SK-N-SH treated with all-trans-retinoic acid at 6 μM for 48 hours (cell line): Measurements from ENCODE around the gene CEACAM21.

ENCODE experiments used
- ATAC-seq: fragments of 200-7000 bp; cut with Tn5 transposase; 3 replicates; pipeline ENCODE4 v1.9.1; 2020; ENCODE audit warnings: mild to moderate bottlenecking, moderate library complexity
- ARNTL ChIP-seq: fragments of 450-650 bp; formaldehyde crosslinking; IDR thresholded peaks from 2 replicates; pipeline ENCODE4 v1.5.0; 2020; ENCODE audit warnings: low read depth, mild to moderate bottlenecking, moderate library complexity, borderline replicate concordance
- BACH2 ChIP-seq: fragments of 250-450 bp; sonication (Bioruptor Pico); IDR thresholded peaks from 2 replicates; pipeline ENCODE4 v1.9.0; 2021; ENCODE audit warnings: mild to moderate bottlenecking, borderline replicate concordance
- CSDC2 ChIP-seq: fragments of 250-450 bp; sonication (Bioruptor Pico); IDR thresholded peaks from 2 replicates; pipeline ENCODE4 v1.5.0; 2020; ENCODE audit warnings: mild to moderate bottlenecking, moderate library complexity
- ESRRG ChIP-seq: fragments of 250-450 bp; sonication (Bioruptor Pico); IDR thresholded peaks from 2 replicates; pipeline ENCODE4 v1.6.1; 2021; ENCODE audit warnings: mild to moderate bottlenecking
- GLIS3 ChIP-seq: fragments of 250-450 bp; sonication (Bioruptor Pico); IDR thresholded peaks from 2 replicates; pipeline ENCODE4 v1.5.0; 2020; ENCODE audit warnings: mild to moderate bottlenecking, moderate library complexity
- ISL1 ChIP-seq: fragments of 250-450 bp; sonication (Bioruptor Pico); IDR thresholded peaks from 2 replicates; pipeline ENCODE4 v2.1.2; 2022; ENCODE audit warnings: mild to moderate bottlenecking, moderate library complexity
- OSR1 ChIP-seq: fragments of 250-450 bp; sonication (Bioruptor Pico); IDR thresholded peaks from 2 replicates; pipeline ENCODE4 v1.8.0; 2022; ENCODE audit warnings: moderate library complexity, mild to moderate bottlenecking, inconsistent platforms
- POU6F1 ChIP-seq: fragments of 250-450 bp; sonication (Bioruptor Pico); IDR thresholded peaks from 2 replicates; pipeline ENCODE4 v1.8.0; 2021; ENCODE audit warnings: low read depth, mild to moderate bottlenecking, moderate library complexity, borderline replicate concordance
- RARB ChIP-seq: fragments of 250-450 bp; sonication (Bioruptor Pico); IDR thresholded peaks from 2 replicates; pipeline ENCODE4 v1.8.0; 2021; ENCODE audit warnings: mild to moderate bottlenecking, moderate library complexity
- SNAI2 ChIP-seq: fragments of 250-450 bp; sonication (Bioruptor Pico); IDR thresholded peaks from 2 replicates; pipeline ENCODE4 v1.5.0; 2020; ENCODE audit warnings: mild to moderate bottlenecking, moderate library complexity
- TCF4 ChIP-seq: fragments of 250-450 bp; sonication (Bioruptor Pico); IDR thresholded peaks from 2 replicates; pipeline ENCODE4 v1.8.0; 2021; ENCODE audit warnings: mild to moderate bottlenecking, moderate library complexity, borderline replicate concordance
- TOX ChIP-seq: fragments of 250-450 bp; sonication (Bioruptor Pico); IDR thresholded peaks from 2 replicates; pipeline ENCODE4 v1.8.0; 2021; ENCODE audit warnings: mild to moderate bottlenecking, moderate library complexity, borderline replicate concordance
- TSHZ2 ChIP-seq: fragments of 250-450 bp; sonication (Bioruptor Pico); IDR thresholded peaks from 2 replicates; pipeline ENCODE4 v1.5.0; 2020; ENCODE audit warnings: mild to moderate bottlenecking, moderate library complexity
- ZC3H10 ChIP-seq: fragments of 250-450 bp; sonication (Bioruptor Pico); IDR thresholded peaks from 2 replicates; pipeline ENCODE4 v1.5.1; 2021; ENCODE audit warnings: mild to moderate bottlenecking, moderate library complexity
- ZNF70 ChIP-seq: fragments of 450-650 bp; formaldehyde crosslinking; IDR thresholded peaks from 2 replicates; pipeline ENCODE4 v1.5.0; 2020; ENCODE audit warnings: mild to moderate bottlenecking, moderate library complexity
- ZNF8 ChIP-seq: fragments of 450-650 bp; formaldehyde crosslinking; IDR thresholded peaks from 2 replicates; pipeline ENCODE4 v1.5.0; 2020; ENCODE audit warnings: mild to moderate bottlenecking, moderate library complexity
- TF ChIP-seq, protein P1 (sequence below): fragments of 250-450 bp; sonication (Bioruptor Pico); IDR thresholded peaks from 2 replicates; pipeline ENCODE4 v1.5.1; 2020; ENCODE audit warnings: low read depth, mild to moderate bottlenecking, moderate library complexity
- TF ChIP-seq, protein P2 (sequence below): fragments of 250-450 bp; sonication (Bioruptor Pico); IDR thresholded peaks from 2 replicates; pipeline ENCODE4 v1.8.0; 2020; ENCODE audit warnings: mild to moderate bottlenecking, moderate library complexity, borderline replicate concordance

CEACAM21 gene

GRCh38 chr19:41624937-41625336 lies 49.0 kb downstream of the CEACAM21 start:
- ATAC-seq, result no peak
- TF ChIP-seq ZNF70 (CRISPR knock-in tag), result no peak
- TF ChIP-seq ZNF8 (CRISPR knock-in tag), result no peak
- no peak for TF ChIP-seq ISL1
- TF ChIP-seq GLIS3, result no peak
- no peak for TF ChIP-seq POU6F1 (CRISPR knock-in tag)
- no peak for TF ChIP-seq TSHZ2 (CRISPR knock-in tag)
- TF ChIP-seq SNAI2 (CRISPR knock-in tag), result no peak
- TF ChIP-seq TCF4 (CRISPR knock-in tag), result no peak
- TF ChIP-seq ESRRG, result no peak
- TF ChIP-seq RARB (CRISPR knock-in tag), result no peak
- TF ChIP-seq, protein P1, sequence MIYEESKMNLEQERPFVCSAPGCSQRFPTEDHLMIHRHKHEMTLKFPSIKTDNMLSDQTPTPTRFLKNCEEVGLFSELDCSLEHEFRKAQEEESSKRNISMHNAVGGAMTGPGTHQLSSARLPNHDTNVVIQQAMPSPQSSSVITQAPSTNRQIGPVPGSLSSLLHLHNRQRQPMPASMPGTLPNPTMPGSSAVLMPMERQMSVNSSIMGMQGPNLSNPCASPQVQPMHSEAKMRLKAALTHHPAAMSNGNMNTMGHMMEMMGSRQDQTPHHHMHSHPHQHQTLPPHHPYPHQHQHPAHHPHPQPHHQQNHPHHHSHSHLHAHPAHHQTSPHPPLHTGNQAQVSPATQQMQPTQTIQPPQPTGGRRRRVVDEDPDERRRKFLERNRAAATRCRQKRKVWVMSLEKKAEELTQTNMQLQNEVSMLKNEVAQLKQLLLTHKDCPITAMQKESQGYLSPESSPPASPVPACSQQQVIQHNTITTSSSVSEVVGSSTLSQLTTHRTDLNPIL (CRISPR knock-in tag), result no peak
- no peak for TF ChIP-seq ARNTL
- no peak for TF ChIP-seq ZC3H10 (CRISPR knock-in tag)

DNA sequence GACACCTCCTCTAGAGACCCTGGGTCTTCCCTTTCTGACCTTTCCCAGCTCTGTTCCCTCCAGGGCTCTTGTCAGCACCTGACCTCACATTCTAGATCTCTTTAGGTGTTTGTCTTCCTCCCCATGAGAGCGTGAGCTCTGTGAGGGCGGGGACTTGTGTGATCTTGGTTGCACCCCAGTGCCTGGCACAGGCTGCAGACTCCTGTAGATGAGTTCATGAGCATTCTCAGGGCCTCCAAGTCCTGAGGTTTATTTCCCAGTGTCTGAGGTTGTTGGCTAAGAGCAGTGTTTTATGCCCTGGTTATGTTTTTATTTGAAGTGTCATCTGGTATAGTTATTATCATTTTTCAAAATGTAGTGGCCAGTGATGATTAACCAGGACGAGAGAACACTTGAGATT lies 50.3 kb downstream of the CEACAM21 start:
- ATAC-seq, result no peak
- TF ChIP-seq ZNF70 (CRISPR knock-in tag) (no peak), TSHZ2 (CRISPR knock-in tag) (no peak), SNAI2 (CRISPR knock-in tag) (no peak), GLIS3 (no peak), ZNF8 (CRISPR knock-in tag) (no peak), TOX (CRISPR knock-in tag) (no peak), ESRRG (no peak), CSDC2 (no peak), RARB (CRISPR knock-in tag) (no peak), ARNTL (no peak)
- TF ChIP-seq, protein P1 (CRISPR knock-in tag), result no peak

DNA sequence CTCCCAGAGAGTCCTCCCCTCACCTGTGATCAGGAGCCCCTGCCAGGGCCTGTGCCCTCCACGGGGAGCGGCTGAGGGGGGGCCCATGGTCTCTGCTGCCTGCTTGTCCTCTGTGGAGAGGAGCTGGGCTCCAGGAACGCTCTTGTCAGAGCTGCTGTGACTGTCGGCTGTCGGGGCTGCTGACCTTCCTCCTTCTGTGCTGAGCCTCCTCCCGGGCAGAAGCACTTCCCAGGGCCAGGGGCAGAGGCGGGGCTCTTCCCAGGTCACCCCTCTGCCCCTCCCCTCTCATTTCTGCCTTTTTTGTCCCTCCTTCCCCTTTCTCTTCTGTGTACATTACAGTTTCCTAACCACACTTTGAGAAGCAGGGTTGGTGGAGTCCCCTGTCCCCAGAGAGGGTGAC lies 50.9 kb downstream of the CEACAM21 start, which contains the start of gene CEACAM4:
Gene CEACAM4, minus strand, starts transcription at position 198 of the 400 bp plus-strand sequence. Its CDS starts 111 bp downstream, at position 87.
- TF ChIP-seq POU6F1 (CRISPR knock-in tag) (no peak), TCF4 (CRISPR knock-in tag) (no peak), OSR1 (CRISPR knock-in tag) (no peak), BACH2 (CRISPR knock-in tag) (no peak), ZNF8 (CRISPR knock-in tag) (no peak)
- TF ChIP-seq, protein P2, sequence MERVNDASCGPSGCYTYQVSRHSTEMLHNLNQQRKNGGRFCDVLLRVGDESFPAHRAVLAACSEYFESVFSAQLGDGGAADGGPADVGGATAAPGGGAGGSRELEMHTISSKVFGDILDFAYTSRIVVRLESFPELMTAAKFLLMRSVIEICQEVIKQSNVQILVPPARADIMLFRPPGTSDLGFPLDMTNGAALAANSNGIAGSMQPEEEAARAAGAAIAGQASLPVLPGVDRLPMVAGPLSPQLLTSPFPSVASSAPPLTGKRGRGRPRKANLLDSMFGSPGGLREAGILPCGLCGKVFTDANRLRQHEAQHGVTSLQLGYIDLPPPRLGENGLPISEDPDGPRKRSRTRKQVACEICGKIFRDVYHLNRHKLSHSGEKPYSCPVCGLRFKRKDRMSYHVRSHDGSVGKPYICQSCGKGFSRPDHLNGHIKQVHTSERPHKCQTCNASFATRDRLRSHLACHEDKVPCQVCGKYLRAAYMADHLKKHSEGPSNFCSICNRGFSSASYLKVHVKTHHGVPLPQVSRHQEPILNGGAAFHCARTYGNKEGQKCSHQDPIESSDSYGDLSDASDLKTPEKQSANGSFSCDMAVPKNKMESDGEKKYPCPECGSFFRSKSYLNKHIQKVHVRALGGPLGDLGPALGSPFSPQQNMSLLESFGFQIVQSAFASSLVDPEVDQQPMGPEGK (CRISPR knock-in tag), result no peak
- ATAC-seq, result no peak
